ENCODE data around the gene RBM20. TPM values are rescaled to one million over a fixed set of nuclear protein-coding genes. Genes with fewer than 3 reads are reported as not detected.

Gene RBM20
- polyA plus RNA-seq, 3 donors, result not detected

DNA sequence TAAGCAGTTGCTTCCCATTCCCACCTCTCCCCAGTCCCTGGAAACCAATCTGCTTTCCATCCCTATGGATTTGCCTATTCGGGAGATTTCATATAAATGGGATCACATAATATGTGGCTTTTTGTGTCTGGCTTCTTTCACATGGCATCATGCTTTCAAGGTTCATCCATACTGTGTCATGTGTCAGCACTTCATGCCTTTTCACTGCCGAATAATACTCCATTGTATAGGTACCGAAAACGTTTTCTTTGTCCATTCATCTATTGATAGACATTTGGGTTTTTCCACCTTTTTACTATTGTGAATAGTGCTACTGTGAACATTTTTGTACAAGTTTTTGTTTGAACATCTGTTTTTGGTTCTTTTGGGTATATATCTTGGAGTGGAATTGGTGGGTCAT lies 12.5 kb downstream of the RBM20 start:
- intact Hi-C loops (cut with micrococcal nuclease), result no loop called here
- peaks cover 5% of the 10 kb centered on the region for H3K4me1 Mint-ChIP-seq
- peaks cover 5 to 17% (median 14%) of the 10 kb centered on the region in 3 donors for H3K27me3 Mint-ChIP-seq (ENCODE audit: low read depth in 3 of 3)
- Histone ChIP-seq H3K27ac (ENCODE audit: low read depth in 1 of 2, low read length in 2 of 2) (no peak overlapping the region), H4K20me1 (ENCODE audit: insufficient read depth, low read length) (no peaks in the 10 kb centered on the region), H3K4me1 (ENCODE audit: control insufficient read depth in 1 of 2, insufficient read depth in 2 of 2, low read length in 2 of 2) (no peaks in the 10 kb centered on the region), H2AFZ (ENCODE audit: insufficient read depth, low read depth, low read length, poor library complexity, severe bottlenecking) (no peak overlapping the region), H3K27me3 (ENCODE audit: control insufficient read depth in 2 of 2, insufficient read depth in 2 of 2, low read length in 2 of 2) (peaks cover 0 to 4% of the 10 kb centered on the region in 2 donors), H3K9me3 (replicated peaks in 1 of 2; ENCODE audit: control insufficient read depth in 1 of 2, insufficient read depth in 1 of 2, low read length in 2 of 2) (no peaks in the 10 kb centered on the region), H3K36me3 (replicated peaks in 1 of 2; ENCODE audit: control insufficient read depth in 1 of 2, insufficient read depth in 2 of 2, low read length in 2 of 2) (no peaks in the 10 kb centered on the region), H3K9ac (ENCODE audit: insufficient read depth, low read length, poor library complexity, severe bottlenecking) (no peak overlapping the region), H3K4me2 (replicated peaks; ENCODE audit: extremely low read depth, low read length, poor library complexity, severe bottlenecking) (no peak overlapping the region), H3K79me2 (ENCODE audit: insufficient read depth, low read length) (no peaks in the 10 kb centered on the region), H3K4me3 (replicated peaks in 1 of 3; ENCODE audit: low read depth in 2 of 3, low read length in 3 of 3) (no peak overlapping the region)
- TF ChIP-seq CTCF (IDR thresholded peaks at IDR 0.05), result no peak
- H3K36me3 Mint-ChIP-seq, result no peaks in the 10 kb centered on the region
- no peak for DNase-seq
- H3K4me3 Mint-ChIP-seq, result no peak overlapping the region
- H3K27ac Mint-ChIP-seq, result no peak overlapping the region
- H3K9me3 Mint-ChIP-seq, result peaks cover 0 to 4% (median 3%) of the 10 kb centered on the region in 7 donors
- WGBS (ENCODE audit: insufficient coverage), result no CpG with 5 or more reads among the region's 4 CpGs

DNA sequence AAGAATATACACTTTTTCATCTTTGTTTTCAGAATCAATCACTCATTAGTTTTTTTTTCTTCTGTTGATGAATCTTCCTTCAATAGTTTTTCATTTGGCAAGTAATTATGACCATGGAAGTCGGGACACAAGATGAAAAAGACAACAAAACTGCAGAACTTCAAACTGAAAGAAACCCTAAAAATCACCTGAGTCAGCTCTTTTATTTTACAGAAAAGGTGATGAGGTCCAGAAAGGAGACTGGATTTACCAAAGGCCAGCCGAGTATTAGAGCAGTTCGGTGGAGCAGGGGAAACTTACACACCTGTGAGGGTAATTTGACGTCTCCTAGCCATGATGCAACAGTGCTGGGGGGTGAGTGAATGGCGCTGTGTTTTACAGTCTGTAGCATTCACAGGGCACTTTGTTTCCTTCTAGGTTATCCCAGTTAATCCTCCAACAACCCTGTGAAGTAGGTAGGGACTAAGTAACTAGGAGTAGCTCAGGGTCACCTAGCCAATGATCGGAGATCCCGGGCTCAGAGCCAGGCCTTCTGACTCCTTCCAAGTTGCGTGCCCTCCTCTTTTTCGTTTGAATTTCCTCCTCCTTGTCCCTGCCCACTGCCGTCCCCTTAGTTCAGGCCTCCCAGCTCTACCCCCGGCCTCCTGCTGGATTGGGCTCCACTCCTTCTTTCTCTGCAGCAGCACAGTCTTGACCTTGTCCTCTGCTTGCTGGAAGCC lies 14.0 kb downstream of the RBM20 start:
- Histone ChIP-seq H3K4me3 (replicated peaks in 1 of 3; ENCODE audit: low read depth in 2 of 3, low read length in 3 of 3) (no peak overlapping the region), H3K27ac (ENCODE audit: low read depth in 1 of 2, low read length in 2 of 2) (no peak overlapping the region), H4K20me1 (ENCODE audit: insufficient read depth, low read length) (no peaks in the 10 kb centered on the region), H3K4me2 (replicated peaks; ENCODE audit: extremely low read depth, low read length, poor library complexity, severe bottlenecking) (no peak overlapping the region), H3K79me2 (ENCODE audit: insufficient read depth, low read length) (no peaks in the 10 kb centered on the region), H3K4me1 (ENCODE audit: control insufficient read depth in 1 of 2, insufficient read depth in 2 of 2, low read length in 2 of 2) (no peaks in the 10 kb centered on the region), H3K27me3 (ENCODE audit: control insufficient read depth in 2 of 2, insufficient read depth in 2 of 2, low read length in 2 of 2) (no peaks in the 10 kb centered on the region), H3K36me3 (replicated peaks in 1 of 2; ENCODE audit: control insufficient read depth in 1 of 2, insufficient read depth in 2 of 2, low read length in 2 of 2) (no peaks in the 10 kb centered on the region), H3K9me3 (replicated peaks in 1 of 2; ENCODE audit: control insufficient read depth in 1 of 2, insufficient read depth in 1 of 2, low read length in 2 of 2) (no peaks in the 10 kb centered on the region), H2AFZ (ENCODE audit: insufficient read depth, low read depth, low read length, poor library complexity, severe bottlenecking) (no peak overlapping the region), H3K9ac (ENCODE audit: insufficient read depth, low read length, poor library complexity, severe bottlenecking) (no peak overlapping the region)
- no peak for DNase-seq
- no peak for TF ChIP-seq CTCF (IDR thresholded peaks at IDR 0.05)
- H3K4me1 Mint-ChIP-seq, result peaks cover 6% of the 10 kb centered on the region
- H3K4me3 Mint-ChIP-seq, result peak overlapping the region in 1 of 2 donors; percentile 44
- peaks cover 8 to 20% (median 14%) of the 10 kb centered on the region in 3 donors for H3K27me3 Mint-ChIP-seq (ENCODE audit: low read depth in 3 of 3)
- H3K9me3 Mint-ChIP-seq, result peaks cover 0 to 4% (median 3%) of the 10 kb centered on the region in 7 donors
- WGBS (ENCODE audit: insufficient coverage), result 96% methylated on average over 8 of the region's 11 CpGs
- no peaks in the 10 kb centered on the region for H3K36me3 Mint-ChIP-seq
- H3K27ac Mint-ChIP-seq, result no peak overlapping the region
- intact Hi-C loops (cut with micrococcal nuclease), result no loop called here

All from CD14-positive monocyte (primary cell).